K562 (cell line): Measurements from ENCODE around the gene NRAP.

ENCODE experiments used
- ADNP ChIP-seq: fragments of 200-800 bp; sonication (Bioruptor generic); IDR thresholded peaks from 2 replicates; pipeline ENCODE4 v1.6.1; 2016; ENCODE audit warnings: missing genetic modification characterization, missing compliant biosample characterization
- CREB1 ChIP-seq, 2 experiments: sonication (generic) in 1 of 2; formaldehyde crosslinking in 1 of 2; IDR thresholded peaks; 2 replicates each; pipeline versions ENCODE4 v1.6.1 to v1.8.0; 2012 to 2022; ENCODE audit warnings: inconsistent platforms in 1 of 2, mild to moderate bottlenecking in 1 of 2, missing genetic modification reagents in 1 of 2, moderate library complexity in 1 of 2
- FOXP1 ChIP-seq: sonication (generic); formaldehyde crosslinking; IDR thresholded peaks from 2 replicates; pipeline ENCODE4 v1.8.0; 2022; ENCODE audit warnings: mild to moderate bottlenecking, missing genetic modification reagents
- NR2F6 ChIP-seq: fragments of 450-650 bp; formaldehyde crosslinking; IDR thresholded peaks from 2 replicates; pipeline ENCODE4 v1.4.0; 2020; ENCODE audit warnings: mild to moderate bottlenecking
- RAD21 ChIP-seq, 2 experiments: fragments of 250-450 bp in 1 of 2; fragments of 450-650 bp in 1 of 2; sonication (Bioruptor Pico) in 1 of 2; formaldehyde crosslinking in 1 of 2; IDR thresholded peaks in 1 of 2; conservative IDR thresholded peaks in 1 of 2; 2 replicates each; pipeline versions ENCODE4 v1.4.0 to v1.8.0; 2020 to 2022; ENCODE audit warnings: mild to moderate bottlenecking in 2 of 2, moderate library complexity in 1 of 2
- TF ChIP-seq, protein P1 (sequence below), 3 experiments: IDR thresholded peaks in 2 of 3; conservative IDR thresholded peaks in 1 of 3; 2 replicates each; pipeline ENCODE4 v1.5.1; 2011 to 2012; ENCODE audit warnings: low read length in 3 of 3, mild to moderate bottlenecking in 3 of 3, control low read depth in 2 of 3, improper control_type of control experiment in 1 of 3, inconsistent platforms in 1 of 3, low read depth in 1 of 3, mixed read lengths in 1 of 3, moderate library complexity in 1 of 3; ENCODE audit not compliant: insufficient read depth in 2 of 3
- TF ChIP-seq, protein P2 (sequence below): fragments of 150-350 bp; IDR thresholded peaks from 2 replicates; pipeline ENCODE4 v1.6.1; 2014; ENCODE audit warnings: low read depth, mild to moderate bottlenecking, low read length, borderline replicate concordance

DNA sequence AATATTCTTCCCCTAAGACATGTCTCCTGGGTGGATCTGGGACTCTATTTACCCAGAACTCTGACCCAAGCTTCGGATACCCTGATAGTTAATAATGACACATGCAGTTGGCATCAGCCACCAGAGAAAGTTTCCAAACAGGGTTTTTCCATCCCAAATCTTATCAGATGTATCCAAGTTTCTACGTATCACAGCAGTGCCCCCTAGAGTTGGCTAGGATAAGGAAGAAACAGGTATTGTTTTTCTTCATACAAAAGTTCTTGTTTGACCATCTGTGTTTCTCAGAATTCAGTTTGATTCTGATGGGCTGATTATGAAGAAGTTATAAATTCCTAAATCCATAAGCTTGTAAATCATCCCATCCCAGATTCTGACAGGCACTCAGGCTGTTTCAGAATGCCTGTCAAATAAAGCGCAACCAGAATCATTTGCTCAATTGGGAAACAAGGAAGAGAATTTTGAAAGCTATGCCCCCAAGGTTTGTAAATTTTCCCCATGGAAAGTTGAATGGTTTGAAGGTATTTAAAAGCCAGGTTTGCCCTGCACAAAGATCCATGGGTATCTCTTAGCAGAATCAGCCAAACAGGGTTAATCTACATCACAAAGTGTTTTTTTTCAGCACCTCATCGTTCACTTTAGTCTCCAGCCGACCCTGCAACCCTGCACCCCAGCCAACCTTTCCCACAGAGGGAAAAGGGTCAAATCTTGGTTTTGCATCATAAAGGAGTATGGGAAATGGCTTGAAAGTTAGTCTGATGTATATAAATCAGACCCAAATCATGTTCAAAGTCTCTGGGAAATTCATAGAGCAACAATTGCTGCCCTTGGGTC is 47.4 kb downstream of the NRAP start:
- TF ChIP-seq, protein P1, sequence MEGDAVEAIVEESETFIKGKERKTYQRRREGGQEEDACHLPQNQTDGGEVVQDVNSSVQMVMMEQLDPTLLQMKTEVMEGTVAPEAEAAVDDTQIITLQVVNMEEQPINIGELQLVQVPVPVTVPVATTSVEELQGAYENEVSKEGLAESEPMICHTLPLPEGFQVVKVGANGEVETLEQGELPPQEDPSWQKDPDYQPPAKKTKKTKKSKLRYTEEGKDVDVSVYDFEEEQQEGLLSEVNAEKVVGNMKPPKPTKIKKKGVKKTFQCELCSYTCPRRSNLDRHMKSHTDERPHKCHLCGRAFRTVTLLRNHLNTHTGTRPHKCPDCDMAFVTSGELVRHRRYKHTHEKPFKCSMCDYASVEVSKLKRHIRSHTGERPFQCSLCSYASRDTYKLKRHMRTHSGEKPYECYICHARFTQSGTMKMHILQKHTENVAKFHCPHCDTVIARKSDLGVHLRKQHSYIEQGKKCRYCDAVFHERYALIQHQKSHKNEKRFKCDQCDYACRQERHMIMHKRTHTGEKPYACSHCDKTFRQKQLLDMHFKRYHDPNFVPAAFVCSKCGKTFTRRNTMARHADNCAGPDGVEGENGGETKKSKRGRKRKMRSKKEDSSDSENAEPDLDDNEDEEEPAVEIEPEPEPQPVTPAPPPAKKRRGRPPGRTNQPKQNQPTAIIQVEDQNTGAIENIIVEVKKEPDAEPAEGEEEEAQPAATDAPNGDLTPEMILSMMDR (IDR thresholded peaks at IDR 0.05 in 2 of 3, conservative IDR thresholded peaks at IDR 0.05 in 1 of 3; ENCODE audit: insufficient read depth in 2 of 3, low read depth in 1 of 3, low read length in 3 of 3), result peak; percentile 14 to 49 (median 35); a peak in 4 of 6 replicates
- no peak for TF ChIP-seq FOXP1 (CRISPR knock-in tag)
- TF ChIP-seq CREB1 (IDR thresholded peaks at IDR 0.05), result no peak
- TF ChIP-seq CREB1 (CRISPR knock-in tag; IDR thresholded peaks at IDR 0.05), result no peak
- TF ChIP-seq RAD21 (CRISPR knock-in tag; conservative IDR thresholded peaks at IDR 0.05 in 1 of 2, IDR thresholded peaks at IDR 0.05 in 1 of 2), result peak in 1 of 2 experiments; percentile 33; a peak in 1 of 4 replicates
- TF ChIP-seq, protein P2, sequence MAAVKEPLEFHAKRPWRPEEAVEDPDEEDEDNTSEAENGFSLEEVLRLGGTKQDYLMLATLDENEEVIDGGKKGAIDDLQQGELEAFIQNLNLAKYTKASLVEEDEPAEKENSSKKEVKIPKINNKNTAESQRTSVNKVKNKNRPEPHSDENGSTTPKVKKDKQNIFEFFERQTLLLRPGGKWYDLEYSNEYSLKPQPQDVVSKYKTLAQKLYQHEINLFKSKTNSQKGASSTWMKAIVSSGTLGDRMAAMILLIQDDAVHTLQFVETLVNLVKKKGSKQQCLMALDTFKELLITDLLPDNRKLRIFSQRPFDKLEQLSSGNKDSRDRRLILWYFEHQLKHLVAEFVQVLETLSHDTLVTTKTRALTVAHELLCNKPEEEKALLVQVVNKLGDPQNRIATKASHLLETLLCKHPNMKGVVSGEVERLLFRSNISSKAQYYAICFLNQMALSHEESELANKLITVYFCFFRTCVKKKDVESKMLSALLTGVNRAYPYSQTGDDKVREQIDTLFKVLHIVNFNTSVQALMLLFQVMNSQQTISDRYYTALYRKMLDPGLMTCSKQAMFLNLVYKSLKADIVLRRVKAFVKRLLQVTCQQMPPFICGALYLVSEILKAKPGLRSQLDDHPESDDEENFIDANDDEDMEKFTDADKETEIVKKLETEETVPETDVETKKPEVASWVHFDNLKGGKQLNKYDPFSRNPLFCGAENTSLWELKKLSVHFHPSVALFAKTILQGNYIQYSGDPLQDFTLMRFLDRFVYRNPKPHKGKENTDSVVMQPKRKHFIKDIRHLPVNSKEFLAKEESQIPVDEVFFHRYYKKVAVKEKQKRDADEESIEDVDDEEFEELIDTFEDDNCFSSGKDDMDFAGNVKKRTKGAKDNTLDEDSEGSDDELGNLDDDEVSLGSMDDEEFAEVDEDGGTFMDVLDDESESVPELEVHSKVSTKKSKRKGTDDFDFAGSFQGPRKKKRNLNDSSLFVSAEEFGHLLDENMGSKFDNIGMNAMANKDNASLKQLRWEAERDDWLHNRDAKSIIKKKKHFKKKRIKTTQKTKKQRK, result no peak
- no peak for TF ChIP-seq ADNP (tag)
- TF ChIP-seq NR2F6 (CRISPR knock-in tag), result no peak
